GM12875 (cell line): ENCODE measurements around the gene PCCA.

Experiments
- H3K4me3 ChIP-seq: one replicate; pipeline ENCODE4 v1.5.1; 2011; ENCODE audit warnings: low read depth, low read length, control low read depth
- TF ChIP-seq, protein P1 (sequence below): IDR thresholded peaks from 2 replicates; pipeline ENCODE4 v1.5.1; 2011; ENCODE audit warnings: low read depth, mild to moderate bottlenecking, control low read depth, inconsistent platforms, low read length, moderate library complexity, borderline replicate concordance; ENCODE audit not compliant: insufficient read depth

PCCA gene

DNA sequence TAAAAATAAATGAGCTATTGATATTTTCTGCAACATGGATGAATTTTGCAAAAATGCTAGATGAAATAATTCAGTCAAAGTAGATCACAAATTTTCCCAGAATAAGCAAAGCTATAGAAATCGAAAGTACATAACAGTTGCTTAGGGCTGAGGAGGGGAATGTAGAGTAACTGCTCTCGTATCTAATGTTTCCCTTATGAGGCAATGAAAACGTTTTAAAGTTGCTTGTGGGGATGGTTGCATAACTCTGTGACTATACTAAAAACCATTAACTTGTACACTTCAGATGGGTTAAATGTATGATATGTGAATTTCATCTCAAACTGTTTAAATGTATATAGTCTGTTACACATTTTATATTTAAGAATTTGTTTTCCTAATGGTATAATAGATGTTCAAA is 268.0 kb downstream of the PCCA start:
- TF ChIP-seq, protein P1, sequence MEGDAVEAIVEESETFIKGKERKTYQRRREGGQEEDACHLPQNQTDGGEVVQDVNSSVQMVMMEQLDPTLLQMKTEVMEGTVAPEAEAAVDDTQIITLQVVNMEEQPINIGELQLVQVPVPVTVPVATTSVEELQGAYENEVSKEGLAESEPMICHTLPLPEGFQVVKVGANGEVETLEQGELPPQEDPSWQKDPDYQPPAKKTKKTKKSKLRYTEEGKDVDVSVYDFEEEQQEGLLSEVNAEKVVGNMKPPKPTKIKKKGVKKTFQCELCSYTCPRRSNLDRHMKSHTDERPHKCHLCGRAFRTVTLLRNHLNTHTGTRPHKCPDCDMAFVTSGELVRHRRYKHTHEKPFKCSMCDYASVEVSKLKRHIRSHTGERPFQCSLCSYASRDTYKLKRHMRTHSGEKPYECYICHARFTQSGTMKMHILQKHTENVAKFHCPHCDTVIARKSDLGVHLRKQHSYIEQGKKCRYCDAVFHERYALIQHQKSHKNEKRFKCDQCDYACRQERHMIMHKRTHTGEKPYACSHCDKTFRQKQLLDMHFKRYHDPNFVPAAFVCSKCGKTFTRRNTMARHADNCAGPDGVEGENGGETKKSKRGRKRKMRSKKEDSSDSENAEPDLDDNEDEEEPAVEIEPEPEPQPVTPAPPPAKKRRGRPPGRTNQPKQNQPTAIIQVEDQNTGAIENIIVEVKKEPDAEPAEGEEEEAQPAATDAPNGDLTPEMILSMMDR: no peak
- no peak overlapping the region for H3K4me3 ChIP-seq

DNA sequence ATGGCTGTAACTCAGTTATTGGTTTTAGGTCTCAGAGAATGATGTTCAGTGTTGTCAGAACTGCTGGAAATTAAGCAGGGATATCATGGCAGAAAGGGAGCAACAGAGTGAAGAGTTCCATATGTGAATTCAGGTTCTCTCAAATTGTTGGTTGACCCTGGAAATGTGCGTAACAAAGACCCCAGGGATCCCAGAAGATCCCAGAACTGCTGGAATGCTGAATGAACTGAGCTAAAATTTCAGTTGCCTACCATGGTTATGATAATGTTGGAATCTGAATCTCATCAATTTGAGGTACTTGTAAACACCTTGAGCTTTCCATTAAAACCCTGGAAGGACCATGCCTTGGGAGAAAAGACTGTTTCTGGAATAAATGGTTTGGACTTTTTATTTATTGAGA is 268.9 kb downstream of the PCCA start:
- no peak overlapping the region for H3K4me3 ChIP-seq
- TF ChIP-seq, protein P1: no peak

GRCh38 chr13:100361504-100361903 is 272.6 kb downstream of the PCCA start:
- H3K4me3 ChIP-seq: no peak overlapping the region
- TF ChIP-seq, protein P1: no peak

GRCh38 chr13:100362371-100362770 is 273.5 kb downstream of the PCCA start:
- H3K4me3 ChIP-seq: no peak overlapping the region
- TF ChIP-seq, protein P1: no peak

- H3K4me3 ChIP-seq: no peak overlapping the region
- TF ChIP-seq, protein P1: no peak
These were observed 273.9 kb downstream of the PCCA start for GRCh38 chr13:100362781-100363180.

DNA sequence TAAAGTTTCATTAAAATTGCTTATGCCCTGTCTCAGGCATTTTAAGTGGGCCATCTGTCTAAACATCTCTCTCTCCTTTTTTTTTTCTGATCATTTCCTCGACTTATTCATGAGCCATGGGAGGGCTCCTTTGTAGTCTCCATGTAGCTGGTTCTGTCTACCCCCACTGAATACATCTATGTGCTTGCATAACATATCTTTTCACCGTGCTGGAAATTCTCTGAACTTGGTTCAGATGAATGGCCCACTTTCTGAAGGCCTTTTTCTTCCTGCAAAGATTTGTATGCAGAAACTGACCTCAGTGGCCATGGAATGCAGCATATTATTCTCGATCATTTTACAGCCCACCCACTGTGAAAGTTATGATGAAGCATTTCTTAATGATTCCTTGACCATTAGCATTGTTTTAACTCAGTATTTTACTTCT is 274.4 kb downstream of the PCCA start:
- no peak overlapping the region for H3K4me3 ChIP-seq
- TF ChIP-seq, protein P1: no peak

DNA sequence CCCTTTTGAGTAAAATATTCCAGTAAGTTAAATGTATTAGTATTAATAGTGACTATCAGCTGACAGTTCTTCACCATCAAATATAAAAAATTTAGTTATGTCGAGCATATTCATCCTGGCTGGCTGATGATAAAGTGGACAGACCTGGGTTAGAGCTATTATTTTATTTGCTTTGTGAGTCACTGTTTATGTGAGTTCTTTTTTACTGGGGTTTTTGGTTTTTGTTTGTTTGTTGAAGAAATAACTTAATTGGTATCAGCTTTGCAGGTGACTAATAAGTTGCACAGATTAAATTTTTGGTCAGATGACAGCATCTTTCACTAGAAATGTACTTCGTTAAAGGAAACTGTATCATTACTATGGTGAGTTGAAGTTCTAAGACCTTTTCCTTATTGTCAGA is 275.0 kb downstream of the PCCA start:
- no peak overlapping the region for H3K4me3 ChIP-seq
- TF ChIP-seq, protein P1: no peak
